ENCODE data around the gene GPS1. TPM values are rescaled to one million over a fixed set of nuclear protein-coding genes. Genes with fewer than 3 reads are reported as not detected.
A peak's percentile ranks its signal among the peaks of the same experiment; 100 is the strongest.

Gene GPS1
- total RNA-seq, 6 donors from 2014 or later, result 55.2 to 147 (median 108) TPM

GRCh38 chr17:82096709-82097183 lies 45.0 kb downstream of the GPS1 start:
- peaks cover 20 to 45% (median 44%) of the 10 kb centered on the region in 4 donors for H3K36me3 ChIP-seq
- 65 to 80% methylated on average over 3 to 7 of the region's 8 CpGs for WGBS, 2 donors
- H3K4me1 ChIP-seq, result peaks cover 18 to 75% (median 40%) of the 10 kb centered on the region in 4 donors
- TF ChIP-seq EP300 (IDR thresholded peaks at IDR 0.05) (no peak), POLR2A (IDR thresholded peaks at IDR 0.05) (peak in 1 of 4 donors; percentile 12)
- H3K27me3 ChIP-seq, result no peaks in the 10 kb centered on the region
- H3K9me3 ChIP-seq, result no peaks in the 10 kb centered on the region
- DNase-seq (no peak), ATAC-seq (ENCODE audit: low FRiP score in 2 of 2) (no peak)
- H3K27ac ChIP-seq, result peak overlapping the region; percentile 95 to 99 (median 97)
- H3K4me3 ChIP-seq, result peak overlapping the region; percentile 68 to 95 (median 87)

- whole genome bisulfite sequencing, 2 donors, result 2 to 7% methylated on average over 19 to 49 of the region's 77 CpGs
- peak in 1 of 2 donors; percentile 27 for TF ChIP-seq POLR2AphosphoS5 (IDR thresholded peaks at IDR 0.05)
- no peak for TF ChIP-seq CTCF (IDR thresholded peaks at IDR 0.05)
- peak in 1 of 2 donors; percentile 6 for ATAC-seq (ENCODE audit: low FRiP score in 2 of 2)
- no peaks in the 10 kb centered on the region for H3K27me3 ChIP-seq
- peaks cover 18 to 72% (median 41%) of the 10 kb centered on the region in 4 donors for H3K4me1 ChIP-seq
- peak in 1 of 2 donors; percentile 92 for DNase-seq
- no peaks in the 10 kb centered on the region for H3K9me3 ChIP-seq
- peak overlapping the region; percentile 68 to 95 (median 87) for H3K4me3 ChIP-seq
- peaks cover 14 to 39% (median 38%) of the 10 kb centered on the region in 4 donors for H3K36me3 ChIP-seq
- H3K27ac ChIP-seq, result peak overlapping the region; percentile 95 to 99 (median 97)
Measured at GRCh38 chr17:82097184-82097918, 45.7 kb downstream of the GPS1 start.

- ATAC-seq (ENCODE audit: low FRiP score in 2 of 2), result no peak
- Histone ChIP-seq H3K9me3 (no peaks in the 10 kb centered on the region), H3K4me1 (peaks cover 18 to 74% (median 43%) of the 10 kb centered on the region in 4 donors), H3K4me3 (peak overlapping the region; percentile 68 to 95 (median 87)), H3K36me3 (peaks cover 11 to 34% (median 33%) of the 10 kb centered on the region in 4 donors), H3K27me3 (no peaks in the 10 kb centered on the region), H3K27ac (peak overlapping the region; percentile 95 to 99 (median 97))
- whole genome bisulfite sequencing, 2 donors, result 0% methylated on average over 1 of the region's 36 CpGs; no CpG with 5 or more reads in 1 of the 2 donors
- no peak for DNase-seq
- TF ChIP-seq EP300 (IDR thresholded peaks at IDR 0.05) (no peak), POLR2A (IDR thresholded peaks at IDR 0.05) (no peak), POLR2AphosphoS5 (IDR thresholded peaks at IDR 0.05) (no peak), CTCF (IDR thresholded peaks at IDR 0.05) (no peak)
Measured at GRCh38 chr17:82097919-82098168, 46.1 kb downstream of the GPS1 start.

- H3K36me3 ChIP-seq, result peaks cover 6 to 29% (median 28%) of the 10 kb centered on the region in 4 donors
- H3K27ac ChIP-seq, result peak within 1 kb of the TSS; percentile 95 to 99 (median 97)
- no peaks in the 10 kb centered on the region for H3K9me3 ChIP-seq
- WGBS, 2 donors, result 1% methylated on average over 29 of the region's 124 CpGs; no CpG with 5 or more reads in 1 of the 2 donors
- ATAC-seq (ENCODE audit: low FRiP score in 2 of 2) (peak; percentile 87 to 93), DNase-seq (peak; percentile 94 to 99)
- H3K27me3 ChIP-seq, result no peaks in the 10 kb centered on the region
- peak within 1 kb of the TSS; percentile 68 to 95 (median 87) for H3K4me3 ChIP-seq
- H3K4me1 ChIP-seq, result peaks cover 23 to 74% (median 47%) of the 10 kb centered on the region in 4 donors
- TF ChIP-seq EP300 (IDR thresholded peaks at IDR 0.05) (peak in 1 of 4 donors; percentile 49), CTCF (IDR thresholded peaks at IDR 0.05) (peak in 5 of 6 experiments; percentile 37 to 73 (median 58)), POLR2AphosphoS5 (IDR thresholded peaks at IDR 0.05) (peak; percentile 10 to 87), POLR2A (IDR thresholded peaks at IDR 0.05) (peak in 3 of 4 donors; percentile 95 to 99 (median 99))
Measured at GRCh38 chr17:82098169-82098938, 46.7 kb downstream of the GPS1 start, which contains the start of gene FASN. FASN (minus strand) TSS chr17:82098236; CDS start chr17:82096445, 1,791 bp downstream.
